H4 (cell line): ENCODE results near the gene FHAD1. TPM values are rescaled to one million over a fixed set of nuclear protein-coding genes. Genes with fewer than 3 reads are reported as not detected.
"Not testable (repeated sequence)": the region's sequence is repeated elsewhere in the genome, so short reads cannot be mapped to it uniquely, and the experiment has no call there.

Experiments used
- DNase-seq: peaks from one replicate; pipeline ENCODE4 v3.0.0-alpha.2; 2015; ENCODE audit warnings: low spot score
- total RNA-seq: library from RNA; depleted of rRNA; stranded (reverse); fragments of >200 nt; shearing (Covaris generic); gene quantifications from 2 replicates; pipeline ENCODE4 v1.2.3, GENCODE V29; 2014

The FHAD1 gene
- total RNA-seq, 1 experiment from 2014 or later = 0.17 TPM

DNA sequence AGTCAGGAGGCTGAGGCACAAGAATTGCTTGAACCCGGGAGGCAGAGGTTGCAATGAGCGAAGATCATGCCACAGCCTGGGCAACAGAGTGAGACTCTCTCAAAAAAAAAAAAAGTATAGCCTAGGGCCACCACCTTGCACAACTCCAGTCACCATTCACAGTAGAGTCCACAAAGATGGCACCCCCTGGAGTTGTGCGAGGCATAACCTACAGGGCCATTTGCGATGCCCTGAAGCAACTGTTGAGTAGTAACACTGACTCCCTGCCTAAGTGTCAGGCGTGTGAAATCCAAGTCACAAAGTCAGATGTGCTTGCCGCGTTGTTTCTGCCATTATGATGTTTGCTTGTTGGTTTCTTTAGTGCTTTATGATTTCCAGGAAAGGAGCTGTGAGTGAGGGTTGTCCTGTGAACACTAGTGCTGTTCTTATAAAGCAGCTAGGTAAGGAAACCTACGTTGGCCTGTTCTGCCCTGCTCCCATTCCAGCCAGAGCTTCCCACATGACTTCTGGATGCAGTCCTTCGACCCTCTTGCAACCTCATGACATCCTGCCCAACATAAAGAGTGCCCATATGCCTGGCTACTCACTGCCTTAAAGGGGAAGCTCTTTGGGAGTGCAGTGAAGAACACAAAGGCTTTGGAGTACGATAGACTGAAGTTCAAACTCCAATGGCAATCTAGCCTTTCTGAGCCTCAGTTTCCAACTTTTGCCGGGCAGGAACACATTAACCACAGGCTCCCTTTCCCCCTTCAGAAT, 29.8 kb downstream of the FHAD1 start:
- DNase-seq = no peak

DNA sequence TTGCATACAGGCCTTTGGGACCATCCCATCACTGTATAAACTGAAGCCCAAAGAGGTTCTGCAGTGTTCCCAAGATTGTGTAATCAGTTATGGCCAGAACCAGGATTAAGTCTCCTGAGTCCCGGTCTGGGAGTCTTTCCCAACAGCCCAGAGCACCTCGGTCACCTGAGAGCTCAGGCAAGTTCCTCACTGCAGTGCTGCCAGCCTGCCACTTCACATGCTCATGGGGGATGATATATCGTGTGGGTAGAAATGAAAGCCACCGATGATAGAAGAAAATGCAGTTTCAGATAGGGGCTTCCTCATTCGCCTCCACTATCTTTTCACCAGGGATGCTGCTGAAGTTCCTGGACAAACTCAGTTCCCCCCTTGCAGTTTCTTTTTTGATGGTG, 30.4 kb downstream of the FHAD1 start:
- no peak for DNase-seq

DNA sequence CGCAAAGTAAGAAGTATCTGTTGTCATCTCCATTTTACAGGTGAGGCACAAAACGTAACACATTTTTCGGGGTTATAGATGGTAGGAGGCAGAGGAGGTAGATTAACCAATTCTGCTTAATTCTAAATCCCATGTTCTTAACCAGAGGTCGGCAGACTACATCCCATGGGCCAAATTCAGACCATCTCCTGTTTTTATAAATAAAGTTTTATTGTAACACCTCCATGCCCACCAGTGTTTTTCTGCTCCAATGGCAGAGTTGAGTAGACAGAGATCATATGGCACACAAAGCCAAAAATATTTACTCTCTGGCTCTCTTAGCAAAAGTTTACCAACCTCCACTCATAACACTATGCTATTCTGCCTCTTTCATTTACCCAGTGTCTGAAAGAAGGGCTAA, 30.9 kb downstream of the FHAD1 start:
- no peak for DNase-seq

DNA sequence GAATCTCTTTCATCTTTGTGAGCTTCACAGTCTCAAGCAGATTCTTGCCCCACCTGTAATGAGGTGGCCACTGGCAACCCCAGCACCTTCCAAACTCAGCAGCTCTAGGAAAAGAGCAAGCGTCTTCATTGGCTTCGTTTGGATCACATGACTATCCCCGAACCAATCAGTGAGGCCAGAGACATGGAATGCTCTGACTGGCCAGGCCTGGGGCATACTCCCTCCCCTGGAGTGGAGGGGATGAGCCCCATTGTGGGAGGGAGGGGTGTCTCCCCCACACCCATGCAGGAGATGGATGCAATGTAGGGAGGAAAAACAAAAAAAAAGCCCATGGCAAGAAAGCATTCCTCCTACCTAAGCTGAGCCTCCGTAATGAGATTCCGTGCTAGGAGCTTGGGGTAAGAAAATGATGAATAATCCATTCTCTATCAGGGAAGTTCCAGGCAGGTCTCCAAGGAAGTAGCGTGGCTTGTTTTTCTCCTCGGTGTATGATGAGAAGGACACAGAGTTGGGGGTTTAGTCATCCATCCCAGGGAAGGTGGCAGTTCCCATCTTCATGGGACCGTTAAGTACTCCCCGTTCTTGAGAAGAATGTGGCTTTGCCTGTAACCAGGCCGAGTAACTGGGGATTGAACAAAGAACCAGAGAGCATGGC, 32.7 kb downstream of the FHAD1 start:
- no peak for DNase-seq

DNA sequence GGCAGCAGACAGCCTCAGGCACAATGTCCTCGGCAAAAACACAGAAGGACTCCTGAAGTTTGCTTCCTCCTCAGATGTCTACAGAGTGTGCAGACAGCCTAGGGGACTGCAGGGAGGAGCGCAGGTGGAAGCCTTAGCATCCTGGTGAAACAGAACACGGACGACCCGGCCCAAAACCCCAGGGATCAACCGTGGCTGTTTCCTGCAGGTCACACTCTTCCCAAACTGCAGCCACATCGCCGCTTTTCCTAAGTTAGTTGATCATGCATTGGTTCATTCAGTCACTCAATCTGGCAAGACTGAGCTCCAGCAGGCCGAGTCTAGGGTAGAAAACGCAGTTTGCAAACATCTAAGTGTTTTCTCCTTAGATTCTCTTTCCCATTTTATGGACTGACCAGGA, 33.4 kb downstream of the FHAD1 start:
- no peak for DNase-seq

DNA sequence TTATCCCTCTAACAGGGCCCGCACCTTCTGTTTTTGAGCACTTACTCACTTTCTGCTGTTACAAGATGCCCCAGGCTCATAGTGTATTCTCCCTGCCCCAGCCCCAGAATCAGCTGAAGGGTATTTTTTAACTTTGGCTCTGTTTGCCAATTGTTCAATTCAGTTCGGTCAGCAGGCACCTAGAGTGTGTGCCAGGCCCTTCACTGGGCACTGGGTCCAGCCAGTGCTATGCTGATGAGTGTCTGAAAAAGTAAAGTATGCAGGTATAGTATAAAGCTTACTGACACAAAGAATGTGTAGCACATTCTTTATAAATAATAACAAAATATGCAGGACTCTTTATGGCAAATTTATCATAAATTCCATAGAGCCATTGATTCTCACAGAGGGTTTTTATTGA, 35.0 kb downstream of the FHAD1 start:
- no peak for DNase-seq

DNA sequence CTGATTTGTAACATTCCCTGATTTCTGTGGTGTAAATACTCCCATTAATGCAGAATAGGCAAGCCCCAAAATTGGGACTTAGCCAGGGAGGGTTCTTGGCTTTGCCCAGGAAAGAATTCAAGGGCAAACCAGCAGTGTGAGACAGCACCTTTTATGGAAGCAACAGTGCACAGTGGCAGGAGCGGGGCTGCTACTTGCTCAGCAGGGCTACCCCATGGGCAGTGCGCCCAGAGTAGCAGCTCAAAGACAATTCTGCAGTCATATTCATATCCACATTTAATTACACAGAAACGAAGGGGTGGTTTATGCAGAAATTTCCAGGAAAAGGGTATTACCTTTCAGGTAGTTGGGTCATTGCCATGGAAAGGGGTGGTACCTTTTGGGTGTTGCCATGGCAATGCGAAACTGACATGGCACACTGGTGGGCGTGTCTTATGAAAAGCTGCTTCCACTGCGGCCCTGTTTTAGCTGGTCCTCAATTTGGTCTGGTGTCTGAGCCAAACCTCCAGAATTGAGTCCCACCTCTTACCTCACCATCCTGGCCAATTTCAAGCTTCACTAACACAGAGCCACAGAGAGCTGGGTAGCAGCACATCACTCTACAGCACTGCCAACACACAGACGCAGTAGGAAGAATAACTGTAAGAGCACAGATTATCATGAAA, 35.9 kb downstream of the FHAD1 start:
- no peak for DNase-seq

DNA sequence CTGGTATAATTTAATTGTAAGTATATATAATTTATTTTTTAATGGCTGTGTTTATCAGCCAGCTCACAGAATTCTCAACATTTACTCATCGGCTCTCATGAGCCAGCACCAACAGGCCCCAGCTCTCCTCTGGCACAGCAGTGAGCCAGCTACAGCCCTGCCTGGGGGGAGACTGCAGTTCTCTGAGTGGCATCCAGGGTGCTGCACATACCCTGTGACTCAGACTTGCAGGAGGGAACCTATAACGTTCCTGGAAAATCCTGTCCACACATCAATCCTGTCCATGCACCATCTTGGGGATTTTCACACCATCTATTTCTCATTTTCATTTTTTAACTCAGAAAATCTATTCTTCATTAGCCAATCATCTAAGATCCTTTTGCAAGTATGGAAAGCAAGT, 36.5 kb downstream of the FHAD1 start:
- DNase-seq = peak; percentile 63

DNA sequence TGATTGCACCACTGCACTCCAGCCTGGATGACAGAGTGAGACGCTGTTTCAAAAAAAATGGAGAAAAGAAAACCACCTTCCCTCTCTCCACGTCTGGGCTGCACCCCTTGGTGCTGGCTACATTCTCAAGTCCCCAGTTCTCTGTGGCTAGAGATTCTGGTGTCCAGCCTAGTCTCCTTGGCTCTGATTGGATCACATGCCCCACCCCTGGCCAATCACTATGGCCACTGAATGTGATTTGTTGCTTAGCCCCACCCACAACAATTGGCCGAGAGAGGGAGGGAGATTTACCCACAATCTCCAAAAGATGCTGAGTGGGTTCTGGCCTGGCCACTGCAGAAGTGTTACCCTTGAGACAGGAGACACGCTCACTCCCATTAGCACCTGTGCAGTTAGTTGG, 39.4 kb downstream of the FHAD1 start:
- no peak for DNase-seq

DNA sequence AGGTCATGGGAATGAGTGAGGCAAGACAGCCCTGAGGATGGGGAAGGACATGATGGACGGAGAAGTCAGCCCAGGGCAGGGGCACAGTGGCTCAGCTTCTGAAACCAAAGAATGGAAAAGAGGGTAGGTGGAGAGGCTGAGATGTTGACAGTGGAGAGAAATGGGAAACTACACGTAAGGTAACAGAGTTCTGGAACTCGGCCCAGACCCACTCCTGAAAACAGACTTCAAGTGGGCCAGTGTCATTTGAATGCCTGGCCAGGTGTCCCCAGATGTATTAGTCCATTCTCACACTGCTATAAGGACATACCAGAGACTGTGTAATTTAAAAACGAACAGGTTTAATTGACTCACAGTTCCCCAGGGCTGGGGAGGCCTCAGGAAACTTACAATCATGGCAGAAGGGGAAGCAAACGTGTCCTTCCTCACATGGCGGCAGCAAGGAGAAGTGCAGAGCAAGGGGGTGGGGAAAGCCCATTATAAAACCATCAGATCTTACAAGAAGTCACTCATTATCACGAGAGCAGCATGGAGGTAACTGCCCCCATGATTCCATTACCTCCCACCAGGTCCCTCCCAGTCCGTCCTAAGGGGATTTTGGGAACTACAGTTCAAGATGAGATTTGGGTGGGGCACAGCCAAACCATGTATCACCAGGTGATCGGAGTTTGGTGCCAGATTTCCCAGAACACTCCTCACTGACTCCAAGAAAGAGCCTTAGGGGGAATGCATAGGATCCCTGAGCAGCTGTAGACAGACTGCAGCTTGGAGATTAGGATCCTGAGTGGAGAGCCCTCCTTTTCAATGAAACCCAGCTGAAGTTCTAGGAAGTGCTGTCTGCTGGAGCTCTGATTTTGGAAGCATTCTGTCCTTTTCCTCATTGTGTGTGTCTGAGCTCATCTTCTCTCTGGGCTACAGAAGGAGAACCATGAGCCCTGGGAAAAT, 40.3 kb downstream of the FHAD1 start:
- no peak for DNase-seq

DNA sequence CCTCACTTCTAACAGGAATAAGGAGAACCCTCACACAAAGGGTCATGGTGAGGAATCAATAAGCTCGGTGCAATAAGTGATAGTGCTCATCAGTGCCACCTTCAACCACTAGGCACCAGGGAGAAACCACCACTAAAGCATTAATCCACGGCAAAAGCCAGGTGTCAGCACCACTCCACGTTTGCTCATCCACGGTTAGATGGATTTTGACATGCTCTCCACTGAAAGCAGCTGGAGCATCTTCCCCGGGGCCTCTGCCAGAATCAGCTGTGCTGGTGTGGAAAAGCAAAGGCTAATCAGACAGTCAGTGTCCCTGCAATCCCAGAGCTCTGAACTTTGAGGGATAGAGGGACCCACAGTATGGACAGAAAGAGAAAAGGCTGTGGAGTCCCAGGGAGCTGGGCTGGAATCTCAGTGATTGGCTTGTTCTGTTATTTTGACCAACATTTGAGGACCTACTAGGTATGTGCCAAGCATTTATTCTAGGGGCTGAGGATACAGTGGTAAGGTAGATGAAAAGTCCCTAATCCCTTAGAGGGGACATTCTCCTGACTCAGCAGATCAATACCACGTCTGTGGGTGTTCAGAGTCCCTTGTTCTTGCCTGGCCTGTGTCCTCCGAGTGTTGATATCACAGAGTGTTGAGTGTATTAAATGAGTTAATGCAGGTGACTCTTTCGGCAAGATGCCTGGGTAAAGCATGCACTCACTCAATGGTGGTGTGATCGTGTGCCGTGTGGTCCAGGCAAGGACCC, 41.3 kb downstream of the FHAD1 start:
- DNase-seq = no peak

DNA sequence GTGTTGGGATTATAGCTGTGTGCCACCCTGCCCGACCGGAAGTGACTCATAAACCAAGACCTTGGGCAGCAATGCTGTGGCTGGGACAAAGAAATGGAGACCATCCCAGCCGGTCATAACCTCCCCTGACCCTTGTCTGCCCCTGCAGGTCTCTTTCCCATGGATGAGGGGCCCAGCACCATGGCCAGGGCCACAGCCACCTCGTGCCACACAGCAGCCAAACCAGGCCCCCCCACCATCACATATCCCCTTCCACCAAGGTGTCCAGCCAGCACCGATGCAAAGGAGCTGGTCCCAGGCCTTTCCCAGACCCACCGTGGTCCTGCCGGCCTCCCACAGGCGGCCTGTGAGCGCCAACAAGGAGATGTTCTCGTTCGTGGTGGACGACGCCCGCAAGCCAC, 42.2 kb downstream of the FHAD1 start:
- peak; percentile 35 for DNase-seq

DNA sequence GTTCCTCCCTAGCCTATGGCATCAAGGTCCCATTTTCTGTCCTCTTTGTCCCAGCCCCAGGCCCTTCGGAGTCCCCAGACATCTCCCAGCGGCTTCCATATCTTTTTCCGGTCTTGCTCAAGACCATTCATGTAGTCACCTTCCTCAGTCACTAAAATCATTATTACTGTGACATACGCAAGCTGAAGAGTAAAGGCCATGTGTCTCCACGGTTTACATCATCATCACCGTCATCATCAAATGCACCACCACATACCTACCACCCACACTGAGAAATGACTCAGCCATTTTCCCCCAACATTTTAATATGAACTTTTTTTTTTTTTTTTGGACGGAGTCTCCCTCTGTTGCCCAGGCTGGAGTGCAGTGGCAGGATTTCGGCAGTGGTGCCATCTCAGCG, 43.4 kb downstream of the FHAD1 start:
- DNase-seq = peak; percentile 90

DNA sequence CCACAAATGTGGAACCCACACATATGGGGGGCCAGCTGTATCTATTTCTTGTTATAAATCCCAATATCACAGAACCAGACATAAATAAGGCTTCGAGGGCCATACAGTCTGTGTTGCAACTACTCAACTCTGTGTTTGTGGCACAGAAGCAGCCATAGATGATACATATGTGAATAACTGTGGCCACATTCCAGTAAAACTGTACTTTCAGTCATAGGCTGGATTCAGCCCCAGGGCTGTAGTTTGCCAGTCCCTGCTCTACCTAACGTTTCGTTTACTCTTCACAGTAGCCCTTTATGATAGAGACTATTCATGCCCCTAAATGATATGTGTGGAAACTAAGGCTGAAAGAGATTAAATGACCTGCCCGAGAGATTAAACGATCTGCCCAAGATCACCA, 48.7 kb downstream of the FHAD1 start:
- DNase-seq = no peak

DNA sequence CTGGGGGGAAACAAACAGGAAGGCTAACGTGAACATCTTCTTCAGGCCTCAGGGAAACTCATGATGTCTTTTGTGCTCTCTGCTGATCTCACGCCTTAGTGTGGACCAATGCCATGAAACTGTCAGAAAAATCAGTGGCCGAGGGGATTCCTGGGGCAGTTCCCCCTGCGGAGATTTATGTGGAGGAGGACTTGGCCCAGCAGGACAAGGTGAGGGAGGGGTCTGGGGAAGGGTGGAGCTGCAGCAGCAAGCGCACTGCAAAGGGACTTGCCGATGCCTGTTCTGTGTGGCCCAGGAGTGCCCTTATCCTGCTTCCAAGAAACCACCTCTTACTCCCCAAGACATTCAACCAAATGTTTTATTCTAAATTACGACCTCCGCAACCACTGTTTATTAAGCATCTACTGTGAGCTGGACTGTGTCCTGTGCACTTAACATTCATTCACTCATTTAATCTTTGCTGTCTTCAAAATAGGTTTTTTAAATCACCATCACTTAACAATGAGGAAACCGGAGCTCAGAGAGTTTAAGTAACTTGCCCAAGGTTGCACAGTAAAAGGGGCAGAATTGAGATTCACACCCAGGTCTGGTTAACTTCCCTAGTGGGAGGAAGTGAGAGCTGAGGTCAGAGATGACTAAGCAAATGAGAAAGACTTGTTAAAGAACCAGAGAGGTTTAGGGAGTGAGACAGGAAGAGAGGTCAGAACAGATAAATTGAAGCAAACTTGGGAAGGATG, 49.7 kb downstream of the FHAD1 start:
- DNase-seq = no peak

DNA sequence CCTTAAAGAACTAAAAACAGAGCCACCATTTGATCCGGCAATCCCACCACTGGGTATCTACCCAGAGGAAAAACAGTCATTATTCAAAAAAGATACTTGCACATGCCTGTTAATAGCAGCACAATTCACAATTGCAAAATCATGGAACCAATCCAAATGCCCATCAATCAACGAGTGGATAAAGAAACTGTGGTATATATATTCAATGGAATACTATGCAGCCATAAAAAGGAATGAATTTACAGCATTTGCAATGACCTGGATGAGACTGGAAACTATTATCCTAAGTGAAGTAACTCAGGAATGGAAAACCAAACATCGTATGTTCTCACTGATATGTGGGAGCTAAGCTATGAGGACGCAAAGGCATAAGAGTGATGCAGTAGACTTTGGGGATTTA, 51.0 kb downstream of the FHAD1 start:
- not testable (repeated sequence) for DNase-seq

DNA sequence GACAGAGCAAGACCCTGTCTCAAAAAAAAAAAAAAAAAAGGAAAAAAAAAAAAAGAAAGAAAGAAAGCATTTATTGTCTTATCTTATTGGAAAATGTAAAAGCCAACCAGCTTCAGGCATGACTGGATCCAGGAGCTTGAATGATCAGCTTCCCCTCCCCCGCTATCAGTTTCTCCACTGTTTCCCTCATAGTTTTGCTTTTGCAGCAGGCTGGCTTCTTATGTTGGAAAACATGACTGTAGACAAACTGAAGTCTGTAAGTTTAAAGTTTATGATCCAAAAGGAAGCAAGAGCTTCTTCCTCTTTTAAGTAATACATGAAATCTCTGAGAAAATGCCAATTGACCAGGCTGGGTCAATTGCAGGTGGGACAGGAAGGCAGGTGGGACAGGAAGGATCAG, 52.2 kb downstream of the FHAD1 start:
- no peak for DNase-seq

DNA sequence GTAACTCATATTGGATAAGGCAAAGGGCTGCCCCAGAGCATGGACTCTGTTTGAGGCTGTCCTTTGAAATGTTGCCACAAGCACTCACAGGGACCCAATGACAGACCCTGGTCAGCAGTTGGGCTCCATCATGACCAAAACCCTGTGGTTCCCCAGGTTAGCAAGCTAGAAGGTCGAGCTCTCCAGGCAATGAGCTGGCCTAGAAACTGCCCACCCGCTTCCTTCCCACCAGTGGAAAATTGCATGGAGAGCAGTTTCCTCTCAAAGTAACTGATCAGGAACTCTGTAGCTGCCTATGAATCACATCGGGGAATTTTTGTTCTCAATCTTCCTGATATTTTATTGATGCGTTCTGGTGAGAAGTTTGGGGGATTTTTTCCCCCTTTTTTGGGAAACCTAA, 52.8 kb downstream of the FHAD1 start:
- no peak for DNase-seq

DNA sequence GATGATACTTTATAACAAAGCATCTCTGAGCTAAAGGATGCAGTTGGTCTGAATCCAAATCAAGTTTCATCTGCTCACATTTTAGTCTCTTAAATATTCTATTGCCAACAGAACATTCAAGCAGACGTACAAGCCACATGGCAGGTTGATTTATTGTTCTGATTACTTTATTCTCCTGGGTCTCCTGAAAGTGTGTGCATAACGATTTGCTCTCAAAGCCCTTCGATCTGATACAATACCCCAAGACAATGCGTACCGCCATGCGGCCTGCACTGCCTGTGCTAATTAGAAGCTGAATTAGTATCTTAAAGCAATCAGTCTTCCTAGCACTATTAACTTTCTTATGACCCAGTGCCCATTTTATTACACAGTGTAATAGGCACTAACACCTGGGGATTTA, 56.9 kb downstream of the FHAD1 start:
- no peak for DNase-seq

DNA sequence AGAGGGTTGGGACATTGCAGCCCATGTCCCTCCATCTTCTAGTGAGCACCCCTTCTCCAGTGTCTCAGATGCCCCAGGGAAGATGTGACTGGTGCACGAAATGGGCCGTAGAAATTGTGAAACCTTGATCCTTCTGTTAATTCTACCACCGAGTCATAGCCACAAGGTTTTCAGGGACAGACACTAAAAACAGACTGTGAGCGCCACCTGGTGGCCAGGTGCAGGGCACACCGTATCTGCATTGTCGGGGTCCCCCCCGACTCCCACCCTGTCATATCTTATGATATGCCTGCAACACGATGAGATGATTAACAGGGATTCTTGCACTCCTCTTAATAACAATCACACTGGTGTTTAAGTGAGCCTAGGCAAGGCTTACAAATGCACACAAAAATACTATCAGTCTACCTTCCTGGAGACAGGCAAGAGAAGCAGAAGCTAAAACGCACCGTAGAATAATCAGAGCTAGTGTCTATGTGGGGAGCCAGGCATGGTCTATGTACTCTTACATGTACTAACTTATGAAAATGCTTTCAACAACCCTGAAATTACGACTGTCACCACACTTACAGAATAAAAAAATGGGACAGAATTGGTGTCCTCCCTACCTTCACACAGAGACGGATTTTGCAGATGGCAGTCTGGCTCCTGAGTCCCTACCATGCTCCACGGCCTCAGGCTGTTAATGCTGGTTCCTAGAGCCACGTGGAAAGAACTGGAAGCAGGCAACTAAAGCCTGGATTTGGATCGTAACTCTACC, 57.9 kb downstream of the FHAD1 start:
- peak; percentile 46 for DNase-seq
